NCI-H748 (cell line): ENCODE results near the gene TNFSF13.

Experiments used
- DNase-seq: peaks from one replicate; lab custom pipeline; 2025; ENCODE audit not compliant: unreplicated experiment; lab: John Stamatoyannopoulos, UW

The TNFSF13 gene

DNA sequence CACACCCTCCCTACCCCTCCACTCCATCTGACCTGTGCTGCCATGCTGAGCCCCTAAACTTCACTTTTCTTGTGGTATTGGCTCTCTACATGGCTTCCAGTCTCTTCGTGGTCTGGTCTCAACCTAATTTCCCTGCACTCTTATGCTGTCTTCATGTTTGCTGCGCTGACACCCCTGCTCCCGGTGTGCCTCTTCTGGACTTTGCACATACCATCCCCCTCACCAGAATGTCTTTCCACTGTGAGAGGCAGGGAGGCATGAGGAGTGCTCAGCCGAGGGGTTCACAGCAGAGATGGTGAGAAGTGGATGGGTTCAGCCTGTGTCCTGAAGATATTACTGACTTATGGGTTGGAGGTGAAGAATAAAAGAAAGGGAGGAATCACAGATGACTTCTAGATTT lies 7.2 kb upstream of the TNFSF13 start:
- no peak for DNase-seq

DNA sequence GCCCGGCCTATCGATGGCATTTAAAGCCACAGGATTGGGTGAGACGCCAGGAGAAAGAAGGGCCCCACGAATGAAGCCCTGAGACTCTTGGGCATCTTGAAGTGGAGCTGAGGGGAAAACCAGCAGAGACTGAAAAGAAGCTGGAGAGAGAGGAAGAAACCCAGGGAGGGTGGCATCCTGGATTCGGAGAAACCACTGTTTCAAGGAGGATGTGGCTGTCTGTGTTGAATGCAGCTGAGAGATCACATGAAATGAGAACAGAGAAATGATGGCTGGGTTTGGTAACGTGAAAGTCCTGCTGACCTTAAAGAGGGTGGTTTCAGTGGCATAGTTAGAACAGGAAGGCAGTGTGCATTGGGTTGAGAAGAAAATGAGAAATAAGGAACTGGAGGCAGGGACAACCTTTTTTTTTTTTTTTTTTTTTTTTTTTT lies 5.9 kb upstream of the TNFSF13 start:
- DNase-seq, result no peak

DNA sequence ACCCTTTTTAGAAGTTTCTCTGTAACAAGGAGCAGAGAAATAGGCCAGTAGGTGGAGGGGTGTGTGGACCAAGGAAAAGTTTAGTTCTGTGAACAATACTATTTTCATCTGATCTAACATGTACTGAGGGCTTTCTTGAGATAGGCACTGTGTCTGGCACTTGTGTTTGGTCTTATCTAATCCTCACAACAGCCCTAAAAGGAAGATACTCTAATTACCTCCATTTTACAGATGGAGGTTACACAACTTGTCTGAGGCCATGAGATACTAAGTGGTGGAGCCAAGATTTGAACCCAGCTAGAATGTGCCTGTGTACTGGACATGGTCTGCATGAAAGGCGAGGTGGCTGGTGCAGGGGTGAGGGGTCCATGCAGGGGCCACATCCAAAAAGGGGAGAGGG lies 5.2 kb upstream of the TNFSF13 start:
- no peak for DNase-seq

DNA sequence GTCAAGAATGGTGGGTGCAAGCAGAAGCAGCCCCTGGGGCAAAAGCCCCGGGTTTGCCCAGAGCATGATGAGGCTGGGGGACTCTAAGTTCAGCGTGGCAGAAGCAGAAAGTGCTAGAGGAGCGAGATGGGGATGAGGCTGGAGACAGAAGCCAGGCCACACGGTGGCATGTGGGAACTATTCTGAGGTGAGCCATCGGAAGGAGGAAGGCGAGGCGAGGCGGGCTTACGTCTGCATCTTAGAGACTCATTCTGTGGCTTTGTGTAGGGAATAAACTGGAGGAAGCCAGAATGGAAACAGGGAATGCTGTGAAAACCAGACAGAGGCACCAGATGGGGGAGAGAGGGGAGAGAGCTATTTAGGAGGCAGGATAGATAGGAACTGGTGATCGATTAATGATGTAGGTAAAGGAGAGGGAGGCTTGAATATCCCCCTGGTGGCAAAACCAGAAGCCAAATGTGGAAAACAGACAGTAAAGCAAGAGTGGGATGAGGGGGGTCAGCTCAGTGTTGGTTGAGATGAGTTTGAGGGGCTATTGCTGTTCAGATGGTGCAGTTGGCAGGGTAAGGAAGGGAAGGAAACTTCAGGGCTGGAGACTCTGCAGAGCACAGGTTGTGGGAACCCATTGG lies 3.1 kb upstream of the TNFSF13 start:
- DNase-seq, result no peak

DNA sequence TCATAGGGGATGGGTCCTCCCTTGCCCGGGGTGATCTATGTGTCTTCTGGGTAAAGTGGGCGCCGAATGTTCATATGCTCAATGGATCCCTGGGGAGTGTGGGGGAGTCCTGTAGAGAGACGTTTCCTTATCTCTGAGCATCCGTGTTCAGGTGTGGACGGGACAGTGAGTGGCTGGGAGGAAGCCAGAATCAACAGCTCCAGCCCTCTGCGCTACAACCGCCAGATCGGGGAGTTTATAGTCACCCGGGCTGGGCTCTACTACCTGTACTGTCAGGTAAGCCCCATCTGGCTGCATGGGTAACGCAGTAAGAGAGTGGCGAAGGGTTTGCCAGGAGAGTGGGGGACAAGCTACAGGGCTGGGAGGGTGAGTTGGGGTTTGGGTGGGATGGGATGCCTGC lies 1.9 kb upstream of the TNFSF13 start:
- DNase-seq, result no peak

DNA sequence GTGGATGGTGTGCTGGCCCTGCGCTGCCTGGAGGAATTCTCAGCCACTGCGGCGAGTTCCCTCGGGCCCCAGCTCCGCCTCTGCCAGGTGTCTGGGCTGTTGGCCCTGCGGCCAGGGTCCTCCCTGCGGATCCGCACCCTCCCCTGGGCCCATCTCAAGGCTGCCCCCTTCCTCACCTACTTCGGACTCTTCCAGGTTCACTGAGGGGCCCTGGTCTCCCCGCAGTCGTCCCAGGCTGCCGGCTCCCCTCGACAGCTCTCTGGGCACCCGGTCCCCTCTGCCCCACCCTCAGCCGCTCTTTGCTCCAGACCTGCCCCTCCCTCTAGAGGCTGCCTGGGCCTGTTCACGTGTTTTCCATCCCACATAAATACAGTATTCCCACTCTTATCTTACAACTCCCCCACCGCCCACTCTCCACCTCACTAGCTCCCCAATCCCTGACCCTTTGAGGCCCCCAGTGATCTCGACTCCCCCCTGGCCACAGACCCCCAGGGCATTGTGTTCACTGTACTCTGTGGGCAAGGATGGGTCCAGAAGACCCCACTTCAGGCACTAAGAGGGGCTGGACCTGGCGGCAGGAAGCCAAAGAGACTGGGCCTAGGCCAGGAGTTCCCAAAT lies 1.3 kb upstream of the TNFSF13 start:
- no peak for DNase-seq

DNA sequence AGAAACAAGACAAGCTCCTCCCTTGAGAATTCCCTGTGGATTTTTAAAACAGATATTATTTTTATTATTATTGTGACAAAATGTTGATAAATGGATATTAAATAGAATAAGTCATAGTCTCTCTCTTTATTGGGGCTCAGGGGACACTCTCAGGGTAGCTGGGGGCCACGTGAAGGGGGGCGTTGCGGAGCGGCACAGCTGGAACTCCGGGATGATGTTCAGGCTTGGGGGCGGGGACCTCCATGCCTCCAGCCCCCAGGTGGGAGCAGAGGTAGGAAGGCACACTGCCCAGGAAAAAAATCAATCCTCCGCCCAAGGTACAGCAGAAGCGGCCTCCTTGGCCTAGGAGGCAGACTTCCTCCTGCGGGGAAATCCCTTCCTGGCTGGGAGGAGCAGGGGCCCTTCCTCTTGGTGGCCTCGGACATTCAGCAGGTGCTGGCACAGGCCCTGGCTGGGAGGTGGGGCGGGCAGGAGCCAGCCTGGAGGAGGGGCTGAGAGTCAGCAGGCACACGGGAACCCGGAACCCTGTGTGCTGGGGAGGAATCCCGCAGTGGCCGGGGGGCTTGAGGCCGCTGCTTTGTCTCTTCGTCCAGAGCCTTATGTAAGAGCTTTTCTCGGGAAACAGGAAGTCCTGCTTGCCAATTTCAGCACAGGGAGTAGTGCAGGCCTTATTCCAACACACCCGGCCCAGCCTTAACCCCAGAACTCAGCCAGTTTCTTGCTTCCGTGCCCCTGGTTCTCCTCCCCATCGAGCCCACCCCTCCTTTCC lies 591 bp upstream of the TNFSF13 start:
- no peak for DNase-seq

DNA sequence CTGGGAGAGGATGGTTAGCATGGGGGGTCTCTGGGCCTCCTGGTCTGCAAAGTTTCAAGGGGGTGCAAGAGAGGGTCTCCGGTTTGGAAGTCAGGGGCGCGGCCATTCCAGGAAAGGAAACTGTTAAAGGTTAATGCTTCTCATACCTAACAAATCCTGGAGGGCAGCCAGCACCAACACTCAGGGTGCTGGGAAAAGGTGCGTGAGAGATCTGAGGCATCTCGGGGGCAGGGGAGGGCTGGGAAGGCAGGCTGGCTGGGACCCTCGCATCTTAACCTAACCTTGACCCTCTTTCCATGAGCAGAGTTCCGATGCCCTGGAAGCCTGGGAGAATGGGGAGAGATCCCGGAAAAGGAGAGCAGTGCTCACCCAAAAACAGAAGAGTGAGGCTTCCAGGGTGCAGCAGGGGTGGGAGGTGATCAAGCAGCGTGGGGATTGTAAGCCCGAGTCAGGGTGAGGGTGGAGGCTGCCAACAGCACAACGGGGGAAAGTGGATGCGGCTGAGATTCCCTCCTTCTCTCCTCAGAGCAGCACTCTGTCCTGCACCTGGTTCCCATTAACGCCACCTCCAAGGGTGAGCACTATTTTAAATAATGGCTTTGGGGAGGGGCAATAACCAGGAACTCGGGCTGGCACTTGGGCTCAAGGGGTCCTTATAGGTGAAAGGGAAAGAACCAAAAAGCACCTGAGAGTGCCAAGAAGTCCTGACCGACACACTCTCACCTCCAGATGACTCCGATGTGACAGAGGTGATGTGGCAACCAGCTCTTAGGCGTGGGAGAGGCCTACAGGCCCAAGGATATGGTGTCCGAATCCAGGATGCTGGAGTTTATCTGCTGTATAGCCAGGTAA lies 996 bp downstream of the TNFSF13 start:
- DNase-seq, result no peak

DNA sequence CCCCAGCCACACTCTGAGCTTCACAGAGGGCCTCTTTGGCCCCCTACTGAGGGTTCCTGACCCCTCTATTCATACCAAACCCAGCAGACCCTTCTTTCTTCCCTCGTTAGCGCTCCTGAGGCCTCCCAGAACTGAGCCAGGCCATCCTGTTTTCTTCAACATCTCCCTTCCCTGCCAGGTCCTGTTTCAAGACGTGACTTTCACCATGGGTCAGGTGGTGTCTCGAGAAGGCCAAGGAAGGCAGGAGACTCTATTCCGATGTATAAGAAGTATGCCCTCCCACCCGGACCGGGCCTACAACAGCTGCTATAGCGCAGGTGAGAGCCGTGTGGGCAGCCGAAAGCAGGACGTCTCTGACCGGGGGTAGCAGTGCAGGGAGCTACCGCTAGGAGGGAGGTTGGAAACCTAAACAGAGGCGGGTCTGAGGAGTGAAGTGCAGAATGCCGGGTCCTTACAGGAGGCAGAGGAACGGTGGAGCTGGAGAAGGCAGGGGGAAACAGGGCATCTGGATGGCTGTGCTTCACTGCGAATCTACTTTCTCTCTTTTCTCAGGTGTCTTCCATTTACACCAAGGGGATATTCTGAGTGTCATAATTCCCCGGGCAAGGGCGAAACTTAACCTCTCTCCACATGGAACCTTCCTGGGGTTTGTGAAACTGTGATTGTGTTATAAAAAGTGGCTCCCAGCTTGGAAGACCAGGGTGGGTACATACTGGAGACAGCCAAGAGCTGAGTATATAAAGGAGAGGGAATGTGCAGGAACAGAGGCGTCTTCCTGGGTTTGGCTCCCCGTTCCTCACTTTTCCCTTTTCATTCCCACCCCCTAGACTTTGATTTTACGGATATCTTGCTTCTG lies 1.9 kb downstream of the TNFSF13 start:
- peak; percentile 62 for DNase-seq

DNA sequence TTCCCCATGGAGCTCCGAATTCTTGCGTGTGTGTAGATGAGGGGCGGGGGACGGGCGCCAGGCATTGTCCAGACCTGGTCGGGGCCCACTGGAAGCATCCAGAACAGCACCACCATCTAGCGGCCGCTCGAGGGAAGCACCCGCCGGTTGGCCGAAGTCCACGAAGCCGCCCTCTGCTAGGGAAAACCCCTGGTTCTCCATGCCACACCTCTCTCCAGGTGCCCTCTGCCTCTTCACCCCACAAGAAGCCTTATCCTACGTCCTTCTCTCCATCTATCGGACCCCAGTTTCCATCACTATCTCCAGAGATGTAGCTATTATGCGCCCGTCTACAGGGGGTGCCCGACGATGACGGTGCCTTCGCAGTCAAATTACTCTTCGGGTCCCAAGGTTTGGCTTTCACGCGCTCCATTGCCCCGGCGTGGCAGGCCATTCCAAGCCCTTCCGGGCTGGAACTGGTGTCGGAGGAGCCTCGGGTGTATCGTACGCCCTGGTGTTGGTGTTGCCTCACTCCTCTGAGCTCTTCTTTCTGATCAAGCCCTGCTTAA lies 2.6 kb downstream of the TNFSF13 start:
- peak; percentile 92 for DNase-seq

DNA sequence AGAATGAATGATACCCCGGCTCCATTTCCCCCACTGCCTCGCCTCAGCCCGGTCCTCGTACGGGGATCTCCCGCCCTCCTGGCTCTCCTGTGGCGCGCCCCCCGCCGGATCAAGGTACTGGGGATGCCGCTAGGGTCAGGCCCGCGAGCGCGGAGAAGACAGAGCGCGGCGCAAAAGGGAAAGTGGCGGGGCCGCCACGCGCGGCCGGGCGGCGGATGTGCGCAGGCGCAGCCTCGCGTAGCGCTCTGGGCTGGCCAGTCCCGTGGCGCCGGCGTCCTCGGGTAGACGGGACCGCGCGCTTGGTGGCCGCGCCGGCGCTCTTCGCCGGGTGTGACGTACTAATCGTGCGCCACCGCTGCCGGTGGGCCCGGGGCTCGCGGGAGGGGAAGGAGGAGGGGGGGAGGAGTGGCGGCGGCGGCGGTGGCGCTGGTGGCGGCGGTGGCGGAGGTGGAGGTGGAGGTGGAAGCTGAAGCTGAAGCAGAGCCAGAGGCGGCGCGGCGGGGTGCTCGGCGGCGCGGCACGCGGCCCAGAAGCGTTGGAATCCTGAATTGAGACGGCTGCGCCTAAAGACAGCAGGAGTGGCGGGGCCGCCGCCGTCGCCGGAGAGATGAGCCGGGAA lies 3.1 kb downstream of the TNFSF13 start, which contains the start of gene SENP3:
SENP3 (plus strand) TSS at position 331 of the 619 bp plus-strand sequence. CDS start 1,158 bp downstream, outside the sequence.
- DNase-seq, result peak; percentile 96

DNA sequence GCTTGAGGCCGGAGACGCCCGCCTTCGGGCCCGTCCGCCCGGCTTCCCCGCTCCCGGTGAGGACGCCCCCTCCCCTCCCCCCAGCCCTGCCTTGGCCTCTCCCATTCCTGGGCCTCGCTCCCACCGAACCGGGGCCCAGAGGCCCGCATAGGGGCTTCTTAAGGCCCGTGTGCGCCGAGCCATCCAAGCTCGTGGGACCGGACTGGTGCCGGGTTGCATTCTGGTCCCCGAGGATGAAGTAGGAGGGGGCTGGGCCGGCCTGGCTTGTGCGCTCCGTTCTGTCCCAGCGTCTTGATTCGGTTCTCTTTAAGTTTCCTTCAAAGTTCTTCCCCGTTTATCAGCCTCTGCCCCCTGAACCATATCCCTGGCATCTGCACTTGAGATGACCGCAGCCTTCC lies 3.7 kb downstream of the TNFSF13 start:
- DNase-seq, result no peak

DNA sequence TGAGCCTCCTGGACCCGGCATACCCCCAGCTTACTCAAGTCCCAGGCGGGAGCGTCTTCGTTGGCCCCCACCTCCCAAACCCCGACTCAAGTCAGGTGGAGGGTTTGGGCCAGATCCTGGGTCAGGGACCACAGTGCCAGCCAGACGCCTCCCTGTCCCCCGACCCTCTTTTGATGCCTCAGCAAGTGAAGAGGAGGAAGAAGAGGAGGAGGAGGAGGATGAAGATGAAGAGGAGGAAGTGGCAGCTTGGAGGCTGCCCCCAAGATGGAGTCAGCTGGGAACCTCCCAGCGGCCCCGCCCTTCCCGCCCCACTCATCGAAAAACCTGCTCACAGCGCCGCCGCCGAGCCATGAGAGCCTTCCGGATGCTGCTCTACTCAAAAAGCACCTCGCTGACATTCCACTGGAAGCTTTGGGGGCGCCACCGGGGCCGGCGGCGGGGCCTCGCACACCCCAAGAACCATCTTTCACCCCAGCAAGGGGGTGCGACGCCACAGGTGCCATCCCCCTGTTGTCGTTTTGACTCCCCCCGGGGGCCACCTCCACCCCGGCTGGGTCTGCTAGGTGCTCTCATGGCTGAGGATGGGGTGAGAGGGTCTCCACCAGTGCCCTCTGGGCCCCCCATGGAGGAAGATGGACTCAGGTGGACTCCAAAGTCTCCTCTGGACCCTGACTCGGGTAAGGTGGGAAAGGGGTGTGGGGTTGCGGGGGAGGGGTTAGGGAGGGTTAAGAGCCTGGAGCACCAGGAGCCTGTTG lies 4.7 kb downstream of the TNFSF13 start:
- DNase-seq, result no peak

DNA sequence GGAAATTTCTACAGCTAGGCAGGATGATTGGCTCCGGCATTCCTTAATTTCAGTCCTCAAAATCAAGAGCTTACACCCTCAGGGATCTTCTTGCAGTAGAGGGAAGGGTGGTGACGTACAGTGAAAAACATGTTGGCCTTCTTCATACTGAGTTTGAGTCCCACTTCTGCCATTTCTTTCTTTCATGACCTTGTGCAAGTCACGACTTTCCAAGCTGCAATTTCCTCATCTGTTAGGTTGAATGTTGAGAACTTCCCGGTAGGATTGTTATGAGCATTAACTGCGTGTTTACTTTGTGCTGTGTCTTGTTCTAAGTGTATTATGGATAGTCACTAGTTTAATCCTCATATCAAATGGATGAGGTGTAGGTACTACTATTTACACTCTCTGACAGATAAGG lies 11.0 kb downstream of the TNFSF13 start:
- no peak for DNase-seq

DNA sequence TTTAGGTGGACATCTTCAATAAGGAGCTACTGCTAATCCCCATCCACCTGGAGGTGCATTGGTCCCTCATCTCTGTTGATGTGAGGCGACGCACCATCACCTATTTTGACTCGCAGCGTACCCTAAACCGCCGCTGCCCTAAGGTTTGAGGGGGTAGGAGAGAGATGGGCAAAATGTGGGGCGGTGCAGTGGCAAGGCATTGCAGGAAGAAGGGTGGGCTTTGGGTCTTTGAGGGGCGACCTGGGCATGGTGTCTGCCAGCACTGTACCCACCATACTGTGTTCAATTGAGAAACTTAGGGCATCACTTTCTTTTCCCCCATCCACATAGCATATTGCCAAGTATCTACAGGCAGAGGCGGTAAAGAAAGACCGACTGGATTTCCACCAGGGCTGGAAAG lies 11.8 kb downstream of the TNFSF13 start:
- DNase-seq, result no peak

DNA sequence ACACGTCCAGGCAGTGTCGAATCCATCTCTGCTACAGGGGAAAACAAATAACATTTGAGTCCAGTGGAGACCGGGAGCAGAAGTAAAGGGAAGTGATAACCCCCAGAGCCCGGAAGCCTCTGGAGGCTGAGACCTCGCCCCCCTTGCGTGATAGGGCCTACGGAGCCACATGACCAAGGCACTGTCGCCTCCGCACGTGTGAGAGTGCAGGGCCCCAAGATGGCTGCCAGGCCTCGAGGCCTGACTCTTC lies 13.7 kb downstream of the TNFSF13 start:
- no peak for DNase-seq

DNA sequence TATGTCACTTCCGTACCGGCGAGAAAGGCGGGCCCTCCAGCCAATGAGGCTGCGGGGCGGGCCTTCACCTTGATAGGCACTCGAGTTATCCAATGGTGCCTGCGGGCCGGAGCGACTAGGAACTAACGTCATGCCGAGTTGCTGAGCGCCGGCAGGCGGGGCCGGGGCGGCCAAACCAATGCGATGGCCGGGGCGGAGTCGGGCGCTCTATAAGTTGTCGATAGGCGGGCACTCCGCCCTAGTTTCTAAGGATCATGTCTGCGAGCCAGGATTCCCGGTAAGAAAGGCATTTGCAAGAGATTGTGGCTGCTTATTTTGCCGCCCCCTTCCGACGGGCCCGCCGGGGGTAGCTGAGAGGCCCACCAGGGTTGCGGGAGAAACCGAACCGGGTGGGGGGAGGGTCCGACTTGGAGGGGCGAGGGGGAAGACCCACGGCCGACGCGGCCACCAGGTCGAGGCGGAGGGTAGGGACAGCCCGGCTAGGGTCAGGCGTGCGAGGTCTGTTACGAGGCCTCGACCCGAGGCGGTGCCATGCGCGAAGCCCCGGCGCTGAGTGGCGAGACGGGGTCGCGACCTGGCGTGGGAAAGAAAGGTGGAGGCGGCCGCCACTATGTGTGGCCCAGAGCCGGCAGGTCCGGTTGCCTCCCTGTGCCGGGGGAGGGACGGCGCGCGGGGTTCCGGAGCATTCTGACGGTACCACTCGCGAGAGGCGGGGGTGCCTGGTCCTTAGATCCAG lies 14.2 kb downstream of the TNFSF13 start:
- DNase-seq, result peak; percentile 100

DNA sequence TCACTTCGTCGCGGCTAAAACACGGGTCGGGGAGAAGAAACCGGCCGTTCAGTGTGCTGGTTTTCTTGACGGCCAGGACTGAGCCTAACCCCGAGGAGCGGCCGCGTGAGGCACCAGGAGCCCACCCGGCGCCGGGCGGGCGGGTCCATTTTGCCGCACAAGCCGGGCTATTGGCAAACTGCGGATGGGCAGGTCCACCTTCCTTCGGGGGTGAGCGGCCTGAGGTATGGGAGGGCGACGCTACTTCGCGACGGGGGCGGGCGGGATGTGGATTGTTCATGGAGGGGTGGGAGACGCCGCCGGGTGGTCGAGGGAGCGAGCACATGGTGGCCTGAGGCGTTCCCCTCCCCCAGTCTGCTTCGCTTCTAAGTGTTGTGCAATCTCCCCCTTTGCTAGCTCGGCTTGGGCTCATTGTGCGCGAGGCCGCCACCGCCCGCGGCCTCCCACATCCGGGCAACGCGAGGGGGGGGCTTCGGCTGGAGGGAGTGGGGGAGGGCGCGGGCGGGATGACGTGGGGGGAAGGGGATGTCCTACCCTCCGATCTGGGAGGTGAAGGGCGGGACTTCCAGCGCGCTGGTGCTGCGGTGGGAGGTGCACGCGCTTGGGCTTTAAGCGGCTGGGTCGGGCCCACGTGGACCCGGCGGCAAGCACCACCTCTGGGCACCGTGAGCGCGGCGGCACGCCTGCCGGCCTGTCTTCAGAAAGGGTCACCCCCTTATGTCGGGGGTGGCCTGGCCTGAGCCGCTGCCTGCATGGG lies 15.0 kb downstream of the TNFSF13 start:
- DNase-seq, result peak; percentile 95
